Chondrocyte (in vitro differentiated cells): ENCODE measurements around the gene KIF25. TPM values are rescaled to one million over a fixed set of nuclear protein-coding genes. Genes with fewer than 3 reads are reported as not detected.

Experiments used
- DNase-seq: peaks from one replicate; pipeline ENCODE4 v3.0.0; 2021; ENCODE audit warnings: mixed read lengths, low spot score
- H3K27ac Mint-ChIP-seq: one replicate; pipeline ENCODE4 v1.8.0; 2021; ENCODE audit warnings: mild to moderate bottlenecking, moderate library complexity, mixed read lengths; ENCODE audit not compliant: unreplicated experiment
- H3K27me3 Mint-ChIP-seq: 2 replicates; pipeline ENCODE4 v1.8.0; 2021; ENCODE audit warnings: low read depth, mixed read lengths
- H3K36me3 Mint-ChIP-seq: 2 replicates; pipeline ENCODE4 v1.8.0; 2021; ENCODE audit warnings: low read depth, mixed read lengths
- H3K4me1 Mint-ChIP-seq: 2 replicates; pipeline ENCODE4 v1.8.0; 2021; ENCODE audit warnings: low read depth, mild to moderate bottlenecking, mixed read lengths
- H3K4me3 Mint-ChIP-seq: one replicate; pipeline ENCODE4 v1.8.0; 2021; ENCODE audit warnings: mild to moderate bottlenecking, moderate library complexity, mixed read lengths; ENCODE audit not compliant: unreplicated experiment
- H3K9me3 Mint-ChIP-seq: 2 replicates; pipeline ENCODE4 v1.8.0; 2021; ENCODE audit warnings: low read depth, mixed read lengths
- CTCF ChIP-seq: fragments of 200-600 bp; sonication (generic); IDR thresholded peaks from 2 replicates; pipeline ENCODE4 v1.5.0; 2021; ENCODE audit warnings: antibody characterized with exemption, mild to moderate bottlenecking, moderate library complexity
- total RNA-seq: library from RNA; stranded (reverse); gene quantifications from 3 replicates; pipeline ENCODE4 v1.2.1, GENCODE V29; 2021

The KIF25 gene
- total RNA-seq, 1 donor from 2014 or later, result not detected

- no peaks in the 10 kb centered on the region for H3K9me3 Mint-ChIP-seq
- H3K27me3 Mint-ChIP-seq, result peaks cover 26% of the 10 kb centered on the region
- H3K4me3 Mint-ChIP-seq, result no peak overlapping the region
- H3K36me3 Mint-ChIP-seq, result no peaks in the 10 kb centered on the region
- H3K4me1 Mint-ChIP-seq, result peaks cover 22% of the 10 kb centered on the region
- no peak overlapping the region for H3K27ac Mint-ChIP-seq
- DNase-seq, result peak; percentile 65
- no peak for TF ChIP-seq CTCF
These were observed 89.1 kb downstream of the KIF25 start for GRCh38 chr6:168086616-168087015.

- peak; percentile 75 for DNase-seq
- H3K4me1 Mint-ChIP-seq, result peaks cover 20% of the 10 kb centered on the region
- peak overlapping the region; percentile 38 for H3K27ac Mint-ChIP-seq
- no peaks in the 10 kb centered on the region for H3K36me3 Mint-ChIP-seq
- H3K27me3 Mint-ChIP-seq, result peaks cover 20% of the 10 kb centered on the region
- H3K4me3 Mint-ChIP-seq, result no peak overlapping the region
- peaks cover 2% of the 10 kb centered on the region for H3K9me3 Mint-ChIP-seq
- no peak for TF ChIP-seq CTCF
These were observed 90.1 kb downstream of the KIF25 start for GRCh38 chr6:168087436-168088160.

- Mint-ChIP-seq H3K36me3 (no peaks in the 10 kb centered on the region), H3K4me3 (no peak overlapping the region), H3K27ac (peak overlapping the region; percentile 73), H3K27me3 (peaks cover 13% of the 10 kb centered on the region), H3K4me1 (peaks cover 20% of the 10 kb centered on the region), H3K9me3 (peaks cover 2% of the 10 kb centered on the region)
- peak; percentile 85 for DNase-seq
- no peak for TF ChIP-seq CTCF
These were observed 90.9 kb downstream of the KIF25 start for GRCh38 chr6:168088161-168089053.

- H3K4me1 Mint-ChIP-seq, result peaks cover 20% of the 10 kb centered on the region
- peak; percentile 72 for DNase-seq
- H3K9me3 Mint-ChIP-seq, result peaks cover 2% of the 10 kb centered on the region
- H3K27ac Mint-ChIP-seq, result no peak overlapping the region
- no peaks in the 10 kb centered on the region for H3K36me3 Mint-ChIP-seq
- peaks cover 5% of the 10 kb centered on the region for H3K27me3 Mint-ChIP-seq
- H3K4me3 Mint-ChIP-seq, result no peak overlapping the region
- no peak for TF ChIP-seq CTCF
These were observed 92.0 kb downstream of the KIF25 start for GRCh38 chr6:168089186-168090063.
